Fibroblast of lung (primary cell): ENCODE results near the gene NR2C2. TPM values are rescaled to one million over a fixed set of nuclear protein-coding genes. Genes with fewer than 3 reads are reported as not detected.

Source experiments
- DNase-seq, 2 donors: peaks; one replicate each; pipeline versions ENCODE4 v3.0.0 to v3.0.0-alpha.2; 2010; ENCODE audit warnings: low read depth in 2 of 2
- H2AFZ ChIP-seq: 2 replicates; pipeline ENCODE4 v1.5.1; 2012; ENCODE audit warnings: low read length, control low read depth, inconsistent platforms
- H3K27ac ChIP-seq: 2 replicates; pipeline ENCODE4 v1.5.1; 2011; ENCODE audit warnings: low read length, control low read depth; ENCODE audit not compliant: insufficient read depth
- H3K27me3 ChIP-seq: 2 replicates; pipeline ENCODE4 v1.5.1; 2011; ENCODE audit warnings: mild to moderate bottlenecking, low read length; ENCODE audit not compliant: control insufficient read depth, insufficient read depth
- H3K36me3 ChIP-seq: 2 replicates; pipeline ENCODE4 v1.5.1; 2011; ENCODE audit warnings: low read length; ENCODE audit not compliant: control insufficient read depth, insufficient read depth
- H3K4me1 ChIP-seq: 2 replicates; pipeline ENCODE4 v1.5.1; 2011; ENCODE audit warnings: low read length; ENCODE audit not compliant: control insufficient read depth, insufficient read depth; ENCODE audit errors: extremely low read depth
- H3K4me2 ChIP-seq: 2 replicates; pipeline ENCODE4 v1.5.1; 2011; ENCODE audit warnings: low read length, control low read depth; ENCODE audit not compliant: insufficient read depth; ENCODE audit errors: extremely low read depth
- H3K4me3 ChIP-seq, 4 experiments: fragments of 200-600 bp in 1 of 4; sonication (generic) in 1 of 4; replicated peaks in 1 of 4; 2 replicates each; pipeline ENCODE4 v1.5.1; 2011 to 2016; ENCODE audit warnings: low read length in 4 of 4, low read depth in 3 of 4, mild to moderate bottlenecking in 3 of 4, control low read depth in 2 of 4, inconsistent platforms in 1 of 4, mixed read lengths in 1 of 4; ENCODE audit not compliant: insufficient read depth in 1 of 4; ENCODE audit errors: control extremely low read depth in 1 of 4
- H3K79me2 ChIP-seq: 2 replicates; pipeline ENCODE4 v1.5.1; 2012; ENCODE audit warnings: mild to moderate bottlenecking, low read length, inconsistent platforms; ENCODE audit not compliant: control insufficient read depth, insufficient read depth
- H3K9ac ChIP-seq: 2 replicates; pipeline ENCODE4 v1.5.1; 2011; ENCODE audit warnings: mild to moderate bottlenecking, low read length, control low read depth; ENCODE audit not compliant: insufficient read depth
- H3K9me3 ChIP-seq: 2 replicates; pipeline ENCODE4 v1.5.1; 2012; ENCODE audit warnings: low read depth, low read length; ENCODE audit not compliant: control insufficient read depth, insufficient read depth
- H4K20me1 ChIP-seq: 2 replicates; pipeline ENCODE4 v1.5.1; 2011; ENCODE audit warnings: low read length; ENCODE audit not compliant: control insufficient read depth, insufficient read depth; ENCODE audit errors: extremely low read depth
- CTCF ChIP-seq, 2 donors: IDR thresholded peaks in 1 of 2; conservative IDR thresholded peaks in 1 of 2; 1 replicate in 1 of 2; 2 replicates in 1 of 2; pipeline ENCODE4 v1.5.1; 2011 to 2012; ENCODE audit warnings: low read length in 2 of 2, control low read depth in 1 of 2, inconsistent platforms in 1 of 2, low read depth in 1 of 2, mild to moderate bottlenecking in 1 of 2
- EZH2 ChIP-seq: IDR thresholded peaks from 2 replicates; pipeline ENCODE4 v1.5.1; 2012; ENCODE audit warnings: low read length, control low read depth, mild to moderate bottlenecking; ENCODE audit errors: missing control alignments
- polyA plus RNA-seq, 2 donors: library from polyadenylated mRNA; depleted of rRNA in 1 of 2; stranded (reverse) in 1 of 2; unstranded in 1 of 2; fragments of >200 nt; gene quantifications; 2 replicates each; pipeline ENCODE4 v1.2.1, GENCODE V29; 2011 to 2012; ENCODE audit warnings: missing spikeins in 1 of 2
- total RNA-seq: library from RNA; depleted of rRNA; stranded (reverse); fragments of >200 nt; gene quantifications from 2 replicates; pipeline ENCODE4 v1.2.1, GENCODE V29; 2014

The NR2C2 gene
- total and polyA plus RNA-seq, 2 donors (not counting 1 experiment from before 2014, with no cell fraction given), result 15.0 to 27.9 TPM

- Histone ChIP-seq H3K4me1 (no peaks in the 10 kb centered on the region), H3K79me2 (no peaks in the 10 kb centered on the region), H3K4me2 (no peak overlapping the region), H3K27me3 (no peaks in the 10 kb centered on the region), H3K9ac (no peak overlapping the region), H3K36me3 (no peaks in the 10 kb centered on the region), H3K27ac (no peak overlapping the region), H3K9me3 (no peaks in the 10 kb centered on the region), H2AFZ (no peak overlapping the region), H3K4me3 (no peak overlapping the region), H4K20me1 (no peaks in the 10 kb centered on the region)
- DNase-seq, result no peak
- TF ChIP-seq CTCF (conservative IDR thresholded peaks at IDR 0.05 in 1 of 2, IDR thresholded peaks at IDR 0.05 in 1 of 2; ENCODE audit: low read depth in 1 of 2, low read length in 2 of 2) (no peak), EZH2 (no peak)
These were observed 42.2 kb upstream of the NR2C2 start for GRCh38 chr3:14905055-14905657.

GRCh38 chr3:14906355-14906971 is 40.9 kb upstream of the NR2C2 start:
- H3K9ac ChIP-seq, result no peak overlapping the region
- H3K4me3 ChIP-seq, result no peak overlapping the region
- H3K4me1 ChIP-seq, result no peaks in the 10 kb centered on the region
- H3K79me2 ChIP-seq, result no peaks in the 10 kb centered on the region
- no peak for DNase-seq
- no peak for TF ChIP-seq EZH2
- no peak for TF ChIP-seq CTCF (conservative IDR thresholded peaks at IDR 0.05 in 1 of 2, IDR thresholded peaks at IDR 0.05 in 1 of 2; ENCODE audit: low read depth in 1 of 2, low read length in 2 of 2)
- H3K9me3 ChIP-seq, result no peaks in the 10 kb centered on the region
- no peak overlapping the region for H3K4me2 ChIP-seq
- no peaks in the 10 kb centered on the region for H4K20me1 ChIP-seq
- H3K27ac ChIP-seq, result no peak overlapping the region
- H3K27me3 ChIP-seq, result no peaks in the 10 kb centered on the region
- no peak overlapping the region for H2AFZ ChIP-seq
- H3K36me3 ChIP-seq, result no peaks in the 10 kb centered on the region

- no peaks in the 10 kb centered on the region for H3K27me3 ChIP-seq
- H3K27ac ChIP-seq, result no peak overlapping the region
- H3K9me3 ChIP-seq, result no peaks in the 10 kb centered on the region
- no peaks in the 10 kb centered on the region for H3K36me3 ChIP-seq
- H2AFZ ChIP-seq, result no peak overlapping the region
- TF ChIP-seq CTCF (conservative IDR thresholded peaks at IDR 0.05 in 1 of 2, IDR thresholded peaks at IDR 0.05 in 1 of 2; ENCODE audit: low read depth in 1 of 2, low read length in 2 of 2) (no peak), EZH2 (no peak)
- H3K79me2 ChIP-seq, result no peaks in the 10 kb centered on the region
- no peaks in the 10 kb centered on the region for H3K4me1 ChIP-seq
- no peak overlapping the region for H3K4me3 ChIP-seq
- H3K4me2 ChIP-seq, result no peak overlapping the region
- H4K20me1 ChIP-seq, result no peaks in the 10 kb centered on the region
- H3K9ac ChIP-seq, result no peak overlapping the region
- DNase-seq, result no peak
These were observed 40.1 kb upstream of the NR2C2 start for GRCh38 chr3:14907043-14907966.
